CD4-positive, alpha-beta T cell treated with Interleukin-6 for 4 hours (primary cell): ENCODE measurements around the gene NUP93.

Experiments
- DNase-seq: peaks from one replicate; pipeline ENCODE4 v3.0.0-alpha.2; 2020; ENCODE audit warnings: mixed read lengths

The NUP93 gene

DNA sequence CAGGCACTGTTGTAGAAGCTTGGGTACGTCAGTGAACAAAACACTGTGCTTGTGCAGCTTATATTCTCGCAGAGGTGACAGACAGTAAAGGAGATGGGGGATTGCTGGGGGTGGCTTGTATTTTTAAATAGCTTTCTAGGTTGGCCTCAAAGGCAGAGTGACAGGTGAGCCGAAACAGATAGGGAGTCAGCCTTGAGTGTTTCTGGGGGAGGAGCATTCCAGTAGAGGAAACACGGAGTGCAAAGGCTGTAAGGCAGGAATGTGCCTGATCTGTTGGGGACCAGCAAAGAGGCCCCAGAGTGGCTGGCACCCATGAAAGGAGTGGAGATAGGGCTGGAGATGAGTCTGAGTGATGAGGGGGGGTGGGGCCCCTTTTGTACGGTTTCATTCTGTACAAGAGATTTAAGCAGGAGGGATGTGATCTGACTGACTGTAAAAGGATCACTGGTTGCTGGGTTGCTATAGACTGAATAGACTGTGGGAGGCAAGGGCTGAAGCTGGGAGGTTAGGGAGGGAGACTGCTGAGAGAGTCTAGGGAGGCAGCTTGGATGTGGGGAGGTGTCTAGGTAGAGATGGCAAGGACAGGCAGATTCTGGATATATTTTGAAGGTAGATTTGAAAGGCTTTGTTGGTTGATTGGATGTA, 15.2 kb downstream of the NUP93 start:
- DNase-seq = no peak

DNA sequence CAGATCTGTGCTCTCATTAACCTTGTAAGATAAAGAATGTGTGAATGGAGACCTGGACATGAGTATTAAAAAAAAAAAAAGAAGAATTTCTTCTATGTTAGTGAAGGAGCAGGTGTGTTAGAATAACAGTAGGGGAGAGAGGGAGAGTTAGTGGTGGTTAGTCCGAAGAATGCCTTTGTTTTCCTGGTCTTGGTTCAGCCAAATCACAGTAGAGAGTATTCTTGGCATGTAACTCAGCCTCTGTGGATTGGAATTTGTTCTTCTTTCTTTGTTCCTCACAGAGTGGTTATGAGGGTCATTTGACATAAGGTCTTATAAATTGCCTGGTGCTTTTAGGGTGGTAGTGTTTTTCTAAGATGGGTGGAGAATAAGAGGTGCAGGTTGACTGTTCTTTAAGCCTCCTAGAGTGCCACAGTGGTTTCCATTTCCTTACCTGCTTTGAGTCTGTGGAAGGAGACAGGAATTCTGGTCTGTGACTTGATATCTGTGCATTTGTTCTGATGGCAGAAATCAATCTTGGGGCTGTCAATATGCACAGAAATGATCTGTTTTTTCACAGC, 17.6 kb downstream of the NUP93 start:
- no peak for DNase-seq

DNA sequence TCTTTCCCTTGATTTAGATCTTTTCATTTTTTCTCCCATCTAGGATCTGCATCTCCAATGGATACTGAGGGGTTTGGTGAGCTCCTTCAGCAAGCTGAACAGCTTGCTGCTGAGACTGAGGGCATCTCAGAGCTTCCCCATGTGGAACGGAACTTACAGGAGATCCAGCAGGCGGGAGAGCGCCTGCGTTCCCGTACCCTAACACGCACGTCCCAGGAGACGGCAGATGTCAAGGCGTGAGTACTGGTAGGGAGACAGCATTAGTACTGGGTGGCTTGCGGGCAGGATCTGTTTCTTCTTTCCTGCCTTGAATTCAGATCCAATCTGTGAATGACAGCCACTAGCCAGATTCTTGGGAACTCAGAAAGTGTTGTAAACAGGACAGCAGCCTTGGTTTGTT, 18.3 kb downstream of the NUP93 start:
- no peak for DNase-seq

DNA sequence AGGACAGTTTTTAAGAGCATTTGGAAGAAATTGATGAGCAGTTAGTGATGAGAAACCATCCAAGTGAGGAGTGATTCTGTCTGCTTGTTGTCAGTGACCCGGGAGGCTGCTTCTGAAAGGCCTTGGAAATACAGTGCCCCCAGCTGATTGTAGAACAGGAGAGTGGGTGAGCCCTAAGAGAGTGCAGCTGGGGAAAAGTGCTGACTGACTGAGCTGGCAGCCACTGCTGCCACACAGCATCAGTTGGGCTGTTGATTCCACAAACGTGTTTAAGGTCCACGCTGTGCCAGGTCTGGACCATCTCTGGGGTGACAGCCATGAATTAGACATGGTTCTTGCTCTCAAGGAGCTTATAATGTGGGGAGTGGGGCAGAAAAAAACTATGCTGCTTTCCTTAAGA, 18.9 kb downstream of the NUP93 start:
- DNase-seq = no peak

DNA sequence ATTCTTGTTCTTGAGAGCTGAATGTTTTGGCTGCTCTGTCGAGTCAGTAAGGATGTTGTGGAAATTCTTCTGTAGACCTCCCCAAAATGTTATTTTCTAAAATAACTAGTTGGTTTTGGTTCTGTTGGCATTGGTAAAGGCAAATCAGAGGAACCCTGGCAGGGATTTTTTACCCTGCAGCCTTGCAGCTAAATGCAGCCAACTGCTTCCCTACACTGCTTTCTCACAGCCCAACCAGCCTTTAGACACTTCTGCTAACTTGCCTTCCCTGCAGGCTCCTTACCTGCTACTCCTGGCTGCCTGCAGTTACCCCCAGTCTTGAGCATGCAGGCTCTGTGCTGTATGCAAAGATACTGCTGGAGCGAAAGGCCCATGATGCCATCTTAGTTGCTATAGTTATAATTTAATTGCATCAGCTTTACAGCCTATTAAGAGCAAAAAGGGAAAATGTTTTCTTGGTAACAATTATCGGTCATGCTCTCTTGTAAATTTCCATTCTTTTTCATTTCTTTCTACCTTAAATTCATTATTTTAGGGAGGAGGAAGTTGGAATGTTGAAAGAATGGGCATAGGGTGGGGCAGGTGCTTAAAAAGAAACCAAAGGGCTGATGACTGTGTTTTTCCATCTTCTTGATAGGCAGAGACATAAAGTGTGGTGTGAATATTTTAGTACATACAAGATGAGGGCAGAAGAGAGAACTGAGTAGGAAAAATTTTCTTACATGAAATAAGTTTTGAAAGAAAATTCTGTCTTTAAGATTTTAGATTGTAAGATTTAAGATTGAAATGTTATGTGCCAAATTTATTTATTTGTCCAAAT, 20.0 kb downstream of the NUP93 start:
- no peak for DNase-seq

DNA sequence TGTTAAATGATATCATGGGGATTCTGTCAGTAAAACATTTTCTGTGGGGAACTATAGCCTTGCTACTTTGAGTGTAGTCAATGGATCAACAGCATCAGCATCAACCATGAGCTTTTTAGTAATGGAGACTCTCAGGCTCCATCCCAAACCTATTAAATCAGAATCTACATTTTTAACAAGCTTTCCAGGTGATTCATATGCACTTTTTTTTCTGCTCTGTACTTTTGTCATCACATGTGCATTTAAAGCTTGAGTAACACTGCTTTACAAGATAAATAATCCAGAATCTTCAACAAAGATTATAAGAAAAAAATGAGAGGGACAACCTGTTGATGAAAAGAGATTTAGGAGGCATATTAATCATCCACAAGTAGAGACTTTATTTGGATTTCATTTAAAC, 23.5 kb downstream of the NUP93 start:
- DNase-seq = no peak

DNA sequence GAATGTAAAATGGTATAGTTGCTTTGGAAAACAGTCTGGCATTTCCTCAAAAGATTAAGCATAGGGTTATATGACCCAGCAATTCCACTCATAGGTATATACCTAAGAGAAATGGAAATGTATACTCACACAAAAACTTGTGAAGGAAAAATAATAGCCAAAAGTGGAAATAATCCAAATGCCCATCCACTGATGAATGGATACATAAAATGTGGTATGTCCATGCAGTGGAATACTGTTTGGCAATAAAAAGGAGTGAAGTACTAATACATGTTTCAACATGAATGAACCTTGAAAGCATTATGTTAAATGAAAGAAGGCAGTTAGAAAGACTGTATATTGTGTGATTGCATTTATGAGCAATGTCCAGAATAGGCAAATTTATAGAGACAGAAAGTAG, 25.1 kb downstream of the NUP93 start:
- no peak for DNase-seq

DNA sequence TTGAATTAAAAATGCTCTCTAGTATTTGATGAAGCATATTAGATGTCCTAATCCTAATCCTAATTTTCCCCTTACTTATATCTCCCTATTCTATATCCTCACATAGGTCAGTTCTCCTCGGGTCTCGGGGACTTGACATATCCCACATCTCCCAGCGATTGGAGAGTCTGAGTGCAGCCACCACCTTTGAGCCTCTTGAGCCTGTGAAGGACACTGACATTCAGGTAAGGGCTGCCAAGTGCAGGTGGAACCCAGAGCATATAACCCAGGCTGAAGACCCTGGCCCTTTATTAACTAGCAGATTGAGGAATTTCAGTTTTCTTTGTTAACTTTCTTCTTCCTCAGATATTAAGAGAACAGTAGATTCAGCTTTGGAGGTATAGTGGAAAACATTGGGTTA, 28.5 kb downstream of the NUP93 start:
- no peak for DNase-seq

DNA sequence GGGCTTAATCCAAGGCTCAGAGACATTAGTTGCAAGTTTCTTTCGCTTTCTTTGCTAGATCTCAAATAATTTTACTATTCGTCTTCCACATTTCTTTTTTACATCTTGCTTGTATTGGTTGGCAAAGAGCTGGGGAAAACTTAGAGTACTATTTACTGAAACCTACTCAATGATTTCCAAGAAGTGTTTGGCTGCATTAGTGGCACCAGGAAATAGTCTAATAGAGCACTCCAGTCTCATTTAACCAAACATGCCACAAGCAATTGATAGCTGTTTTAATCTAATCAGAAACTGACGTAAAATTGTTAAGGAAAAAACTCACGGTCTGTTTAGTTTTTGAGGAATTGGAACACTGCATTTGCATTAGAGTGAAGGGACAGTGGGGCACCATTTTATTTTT, 29.0 kb downstream of the NUP93 start:
- no peak for DNase-seq

DNA sequence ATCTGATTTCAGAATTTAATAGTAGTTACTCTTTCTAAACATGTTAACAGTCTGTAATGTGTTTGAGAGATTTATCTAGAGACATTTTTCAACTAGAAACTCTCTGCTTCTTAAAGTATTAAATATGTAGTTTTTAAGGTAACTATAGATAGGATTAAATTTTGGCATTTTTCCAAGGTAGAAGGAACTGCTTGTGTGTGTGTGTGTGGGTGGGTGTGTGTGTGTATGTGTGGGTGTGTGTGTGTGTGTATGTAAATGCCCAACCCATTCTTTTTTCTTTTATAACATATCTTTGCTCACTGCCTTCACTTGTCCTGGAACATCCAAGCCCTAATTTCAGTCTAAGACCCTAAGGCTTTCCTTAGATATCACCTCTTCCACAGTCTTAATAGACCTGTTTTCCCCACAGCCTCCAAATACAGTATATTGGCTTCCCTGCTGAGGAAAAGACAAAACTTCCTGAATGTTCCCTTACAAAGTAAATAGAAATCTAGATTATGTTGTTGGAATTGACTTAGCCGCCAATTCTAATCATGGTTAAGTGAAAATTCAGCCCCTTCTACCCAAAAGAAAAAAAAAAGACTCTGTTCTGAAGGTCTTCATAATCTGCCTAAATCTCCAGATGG, 33.5 kb downstream of the NUP93 start:
- no peak for DNase-seq

DNA sequence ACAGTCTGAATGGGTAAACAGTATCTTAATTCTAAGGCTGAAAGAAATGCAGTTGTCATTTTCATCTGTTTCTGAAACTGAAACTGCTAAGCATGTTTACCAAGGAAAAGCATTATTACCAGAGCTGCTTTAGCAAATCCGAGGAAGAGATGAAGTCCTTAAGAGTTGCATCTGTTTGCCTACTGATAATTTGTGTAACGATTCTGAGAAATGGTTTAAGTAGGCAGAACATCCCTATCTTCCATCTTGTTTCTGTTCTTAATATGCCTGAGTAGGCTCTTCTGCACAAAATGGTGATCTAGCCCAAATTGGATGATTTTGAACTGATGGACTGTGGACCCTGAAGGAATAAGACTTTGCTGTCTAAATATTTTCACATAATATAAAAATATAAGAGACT, 34.9 kb downstream of the NUP93 start:
- DNase-seq = no peak

DNA sequence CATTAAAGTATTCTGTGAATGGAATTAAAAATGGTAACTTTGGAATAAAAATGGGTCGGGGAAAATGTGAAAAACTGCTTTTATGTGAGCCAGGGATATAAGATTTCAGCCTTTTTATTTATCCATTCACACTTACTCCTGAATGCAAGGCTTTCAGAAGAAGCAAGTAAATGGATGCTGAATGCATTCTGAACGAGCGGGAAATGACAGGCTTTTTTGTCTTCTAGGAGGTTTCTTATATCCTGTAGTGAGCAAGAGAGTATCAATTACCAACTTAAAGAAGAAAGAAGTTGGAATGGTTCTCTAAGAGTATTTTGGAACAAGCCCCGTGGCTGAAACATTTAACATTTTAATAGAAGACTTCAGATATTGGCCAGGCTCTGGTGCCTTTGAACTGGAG, 36.0 kb downstream of the NUP93 start:
- DNase-seq = no peak

DNA sequence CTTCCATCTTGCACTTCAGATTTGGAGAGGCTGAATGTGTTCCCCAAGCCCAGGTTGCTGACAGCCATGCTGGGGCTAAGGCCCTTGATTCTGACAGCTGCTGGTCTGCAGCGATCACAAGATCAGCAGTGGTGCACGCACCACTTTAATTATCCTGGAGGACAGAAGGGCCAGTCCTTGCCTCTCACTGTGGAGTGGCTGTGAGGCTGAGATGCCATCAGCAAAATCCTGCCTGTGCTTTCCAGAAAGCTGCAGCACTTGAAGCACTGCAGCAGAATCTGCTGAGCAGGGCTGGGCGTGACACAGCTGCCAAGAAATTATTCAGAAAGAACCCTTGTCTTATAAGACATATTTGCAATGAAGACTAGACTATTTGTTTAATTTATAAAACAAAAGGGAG, 37.1 kb downstream of the NUP93 start:
- no peak for DNase-seq

DNA sequence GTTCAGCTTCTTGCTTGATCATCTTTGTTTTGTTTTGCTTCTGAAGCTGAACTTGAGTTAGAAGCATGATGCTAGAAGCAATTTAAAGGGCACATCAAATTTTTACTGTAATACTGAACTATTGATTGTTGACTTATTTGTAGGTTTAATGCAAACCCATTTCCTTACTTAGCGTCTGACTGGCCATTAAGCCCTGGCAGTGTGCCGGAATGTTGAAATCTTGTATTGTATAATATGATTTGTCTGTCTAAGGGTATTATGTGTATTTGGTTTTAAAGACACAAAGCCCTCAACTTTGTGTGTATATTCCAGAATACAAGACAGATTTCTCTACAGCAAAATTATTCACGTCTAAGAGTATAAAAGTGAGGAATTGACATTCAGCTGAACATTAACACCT, 39.7 kb downstream of the NUP93 start:
- DNase-seq = no peak

DNA sequence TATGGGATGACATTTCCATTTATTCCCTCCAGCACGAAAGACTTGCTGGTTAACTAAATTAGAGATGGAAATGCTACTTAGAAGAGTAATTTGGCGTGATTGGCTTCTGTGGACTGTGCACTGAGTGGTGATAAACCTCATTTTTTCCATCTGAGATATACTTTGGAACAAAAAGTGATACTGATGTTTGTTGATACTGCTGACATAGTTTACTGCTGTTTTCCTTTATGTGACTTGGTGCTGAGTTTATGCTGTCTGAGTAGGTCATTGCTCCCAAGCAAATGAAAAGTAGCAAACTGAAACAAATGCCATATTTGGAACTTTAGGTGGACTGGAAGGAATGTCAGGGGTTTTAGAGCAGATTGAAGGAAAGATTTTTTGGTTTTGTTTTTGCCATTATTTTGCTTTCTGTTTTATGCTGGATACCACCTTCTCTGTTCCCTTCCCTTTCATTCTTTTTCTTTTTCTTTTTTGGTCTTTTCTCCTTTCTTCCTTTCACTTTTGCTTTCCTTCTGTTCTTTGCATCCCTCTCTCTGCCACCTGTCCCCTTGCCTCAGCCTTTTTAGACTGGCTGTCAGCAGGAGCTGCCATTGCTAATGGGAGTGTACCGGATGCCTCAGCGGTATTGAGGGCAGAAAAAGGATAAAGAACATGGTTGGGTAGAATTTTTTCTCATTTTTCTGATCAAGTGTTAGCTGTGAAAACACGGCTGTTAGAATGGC, 41.8 kb downstream of the NUP93 start:
- DNase-seq = no peak

DNA sequence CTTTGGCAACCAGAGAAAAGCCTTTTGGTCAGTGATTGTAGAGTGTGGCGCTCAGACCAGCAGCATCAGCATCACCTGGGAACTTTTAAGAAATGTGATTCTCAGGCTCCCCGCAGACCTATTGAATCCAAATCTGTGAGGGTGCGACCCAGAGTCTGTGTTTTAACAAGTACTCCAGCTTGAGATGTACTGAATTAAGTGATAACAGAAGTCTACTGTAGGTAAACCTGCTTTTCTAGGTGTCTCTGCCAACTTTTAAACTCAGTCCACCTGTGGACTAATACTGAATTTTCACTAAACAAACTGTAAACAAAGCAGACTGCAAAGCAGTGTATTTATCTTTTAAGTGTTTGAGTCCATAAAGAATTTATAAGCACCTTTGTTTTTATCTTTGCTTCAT, 43.6 kb downstream of the NUP93 start:
- no peak for DNase-seq

DNA sequence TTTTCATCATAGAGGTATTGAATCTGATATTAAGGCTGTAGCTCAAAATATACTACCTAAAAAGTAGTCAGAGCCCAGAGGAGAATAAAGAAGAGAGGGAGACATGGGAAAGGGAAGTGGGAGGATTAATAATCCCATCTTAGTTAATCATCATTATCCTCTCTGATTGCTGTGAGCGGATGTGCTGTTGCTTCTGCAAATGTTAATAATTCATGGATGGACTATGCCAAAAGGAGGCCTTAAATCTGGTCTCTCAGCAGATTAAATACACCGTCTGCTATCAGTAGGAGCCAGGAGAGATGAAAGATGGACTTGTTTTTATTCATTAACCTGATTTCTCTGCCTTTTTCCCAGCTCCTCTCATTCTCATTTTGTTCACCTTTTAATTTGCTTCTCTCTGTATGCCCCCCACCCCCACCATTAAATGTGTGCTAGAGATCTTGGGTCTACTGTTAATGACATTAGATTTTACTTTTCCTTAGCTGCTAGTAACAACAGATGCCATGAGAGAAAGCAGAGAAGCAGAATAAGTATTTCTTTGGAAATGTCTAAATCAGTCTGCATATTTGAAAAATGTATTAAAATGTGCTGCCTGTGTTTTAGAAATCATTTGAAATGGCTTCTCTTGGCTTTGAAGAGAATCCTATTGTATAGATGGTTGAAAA, 44.2 kb downstream of the NUP93 start:
- DNase-seq = no peak

DNA sequence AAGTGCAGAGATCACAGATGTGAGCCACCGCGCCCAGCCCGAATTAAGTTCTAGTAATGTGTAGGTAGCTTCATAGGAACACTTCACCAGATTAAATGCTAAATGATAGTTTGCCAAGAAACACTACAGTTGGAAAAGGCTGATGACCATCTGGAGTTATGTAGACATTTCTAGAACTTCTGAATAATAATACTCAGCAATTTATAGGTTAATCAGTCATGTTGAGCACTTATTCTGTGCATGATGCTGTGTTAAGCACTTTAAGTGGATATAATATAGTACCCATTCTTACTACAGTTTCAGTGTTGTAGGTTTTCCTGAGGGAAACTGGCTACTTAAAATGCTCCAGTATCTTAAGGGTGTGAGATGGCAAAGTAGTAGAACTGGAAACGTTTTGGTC, 45.2 kb downstream of the NUP93 start:
- DNase-seq = no peak

DNA sequence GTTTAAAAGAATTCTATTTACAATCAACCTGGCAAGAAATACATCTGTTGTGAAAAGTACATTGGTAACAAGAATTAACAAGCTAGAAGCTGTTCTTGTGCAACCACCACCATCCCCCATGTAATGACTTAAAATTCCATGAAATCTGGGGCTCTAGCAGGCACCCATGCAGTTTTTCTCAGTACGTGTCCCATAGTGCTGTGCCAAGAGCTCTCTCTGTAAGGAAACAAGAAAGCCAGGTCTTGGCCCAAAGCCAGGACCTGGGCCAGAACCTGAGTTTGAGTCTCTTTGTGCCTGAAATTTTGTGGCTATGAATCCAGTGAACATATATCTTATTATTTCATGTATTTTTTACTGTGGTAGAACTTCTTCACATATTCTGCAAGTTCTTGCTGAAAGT, 46.6 kb downstream of the NUP93 start:
- no peak for DNase-seq

DNA sequence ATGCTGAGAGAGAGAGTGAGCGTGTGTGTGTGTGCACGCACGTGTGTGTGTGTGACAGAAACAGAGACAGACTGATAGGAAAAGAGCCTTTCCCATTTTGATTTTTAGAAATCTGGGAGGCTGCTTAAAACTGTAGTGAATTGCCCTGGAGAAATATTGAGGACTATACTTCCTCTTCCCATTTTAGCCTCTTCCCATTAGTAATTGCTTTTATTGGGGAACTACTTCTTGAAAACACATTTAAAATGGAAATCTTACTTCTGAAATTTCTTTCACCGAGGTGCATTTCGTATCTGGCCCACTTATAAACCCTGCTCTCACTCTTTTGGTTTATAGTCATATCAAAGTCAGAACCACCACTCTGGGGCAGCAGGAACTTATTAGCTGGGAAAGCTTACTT, 47.1 kb downstream of the NUP93 start:
- no peak for DNase-seq

DNA sequence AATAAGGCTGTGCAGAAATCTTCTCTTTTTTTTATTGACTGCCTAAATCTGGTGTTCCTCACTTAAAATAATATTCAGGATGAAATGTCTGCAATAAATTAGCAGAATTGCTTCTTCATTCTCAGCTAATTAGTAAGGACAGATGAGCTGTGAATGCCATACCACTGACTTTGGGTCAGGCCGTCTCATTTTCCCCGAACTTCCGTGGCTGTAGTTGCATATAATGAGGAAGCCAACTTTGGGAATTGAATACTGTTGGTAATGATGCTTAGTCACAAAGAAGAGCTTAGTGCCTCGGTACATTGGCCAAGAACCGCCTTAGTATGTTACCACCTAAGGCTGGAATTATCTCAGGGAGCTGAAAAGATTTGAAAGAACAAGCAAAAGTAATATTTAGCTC, 47.6 kb downstream of the NUP93 start:
- no peak for DNase-seq

DNA sequence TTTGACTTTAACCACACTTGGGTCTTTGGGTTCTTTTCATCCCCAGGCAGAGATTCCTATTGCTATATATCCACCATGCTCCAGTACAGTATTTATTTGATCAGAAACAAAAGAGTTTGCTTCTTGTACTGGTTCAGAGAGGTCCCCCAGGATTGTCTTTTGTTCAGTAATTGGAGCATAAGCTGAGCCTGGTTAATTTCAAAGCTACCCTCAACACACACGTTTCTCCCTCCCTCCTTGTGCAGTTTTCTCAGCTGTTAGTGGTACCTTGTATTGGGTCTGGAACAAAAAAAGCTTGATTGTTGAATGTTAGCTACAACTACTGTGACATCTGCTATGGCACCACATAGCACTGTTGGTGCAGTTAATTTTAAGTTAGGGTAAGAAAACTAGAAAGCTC, 50.0 kb downstream of the NUP93 start:
- DNase-seq = no peak

DNA sequence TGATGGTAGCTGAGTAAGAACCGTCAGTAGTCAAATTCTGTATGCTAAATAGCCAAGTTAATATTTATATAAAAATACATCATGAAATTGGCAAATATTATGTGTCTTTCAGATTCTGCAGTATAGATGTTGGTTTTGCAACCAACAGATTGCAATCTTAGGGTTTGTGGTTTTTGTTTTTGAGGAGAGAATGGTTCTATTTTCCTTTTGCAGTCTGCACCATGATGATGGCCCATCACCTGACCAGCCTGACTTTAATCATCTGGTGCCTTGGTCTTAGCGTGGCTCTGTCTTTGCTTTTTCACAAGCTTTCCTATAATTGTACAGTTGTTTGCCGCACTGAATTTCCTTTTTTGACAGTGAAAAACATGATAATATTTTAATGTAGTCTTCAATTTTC, 50.7 kb downstream of the NUP93 start:
- DNase-seq = no peak
